ENCODE data around the gene TPRN. TPM values are rescaled to one million over a fixed set of nuclear protein-coding genes. Genes with fewer than 3 reads are reported as not detected.

Gene TPRN
- polyA plus RNA-seq, 1 experiment = 2.8 TPM

DNA sequence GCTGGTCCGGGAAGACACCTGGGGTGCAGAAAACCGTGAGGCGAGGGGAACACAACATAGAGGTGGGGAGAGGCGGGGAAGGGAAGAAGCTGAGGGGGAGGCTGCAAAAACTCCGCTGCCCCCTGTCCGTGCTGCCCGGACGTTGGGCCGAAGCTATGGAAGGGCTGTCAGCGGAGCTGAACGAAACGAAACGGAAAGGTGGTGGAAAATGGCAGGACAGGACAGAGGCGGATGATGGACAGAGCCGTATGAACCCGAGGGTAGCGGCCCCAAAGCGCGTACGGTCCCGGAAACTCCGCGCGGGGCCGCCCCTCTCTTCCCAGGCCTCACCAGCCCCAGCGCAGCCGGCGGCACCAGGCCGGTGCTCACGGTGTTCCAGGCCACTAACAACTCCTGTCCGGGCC lies 12.5 kb downstream of the TPRN start:
- ChIA-PET CTCF (interaction anchor here (2.0 to 3.7 kb wide), 2 partner anchors 13 to 49 kb away, joined by 6 to 17 read pairs; partner anchors contain the start of gene TPRN), POLR2A (interaction anchor here (1.2 to 3.2 kb wide), 8 partner anchors 13 to 124 kb away, joined by 3 to 38 read pairs (median 12); partner anchors contain the start of genes MAN1B1, NDOR1, RNF208 and TMEM203)
- no peaks in the 10 kb centered on the region; the same call in 1 of the 2 replicates for H3K9me3 ChIP-seq (ENCODE audit: control insufficient read depth, insufficient read depth, low read length)
- no peak for DNase-seq (ENCODE audit: low read depth, low spot score)
- TF ChIP-seq, protein P1, sequence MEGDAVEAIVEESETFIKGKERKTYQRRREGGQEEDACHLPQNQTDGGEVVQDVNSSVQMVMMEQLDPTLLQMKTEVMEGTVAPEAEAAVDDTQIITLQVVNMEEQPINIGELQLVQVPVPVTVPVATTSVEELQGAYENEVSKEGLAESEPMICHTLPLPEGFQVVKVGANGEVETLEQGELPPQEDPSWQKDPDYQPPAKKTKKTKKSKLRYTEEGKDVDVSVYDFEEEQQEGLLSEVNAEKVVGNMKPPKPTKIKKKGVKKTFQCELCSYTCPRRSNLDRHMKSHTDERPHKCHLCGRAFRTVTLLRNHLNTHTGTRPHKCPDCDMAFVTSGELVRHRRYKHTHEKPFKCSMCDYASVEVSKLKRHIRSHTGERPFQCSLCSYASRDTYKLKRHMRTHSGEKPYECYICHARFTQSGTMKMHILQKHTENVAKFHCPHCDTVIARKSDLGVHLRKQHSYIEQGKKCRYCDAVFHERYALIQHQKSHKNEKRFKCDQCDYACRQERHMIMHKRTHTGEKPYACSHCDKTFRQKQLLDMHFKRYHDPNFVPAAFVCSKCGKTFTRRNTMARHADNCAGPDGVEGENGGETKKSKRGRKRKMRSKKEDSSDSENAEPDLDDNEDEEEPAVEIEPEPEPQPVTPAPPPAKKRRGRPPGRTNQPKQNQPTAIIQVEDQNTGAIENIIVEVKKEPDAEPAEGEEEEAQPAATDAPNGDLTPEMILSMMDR (IDR thresholded peaks at IDR 0.05; ENCODE audit: low read depth, low read length) = no peak
- peak overlapping the region; percentile 52 for H3K27ac ChIP-seq (ENCODE audit: low read depth, low read length)
- peak overlapping the region; percentile 94 for H3K4me3 ChIP-seq (ENCODE audit: low read depth, low read length)
- H3K27me3 ChIP-seq (ENCODE audit: control insufficient read depth, insufficient read depth, low read length) = no peaks in the 10 kb centered on the region

GRCh38 chr9:137187386-137187785 lies 13.2 kb downstream of the TPRN start:
- no peak for DNase-seq (ENCODE audit: low read depth, low spot score)
- TF ChIP-seq, protein P1 (IDR thresholded peaks at IDR 0.05; ENCODE audit: low read depth, low read length) = no peak
- ChIA-PET POLR2A (interaction anchor here (3.2 kb wide), 1 partner anchor 13 kb away, joined by 38 read pairs; the partner anchor contains the start of gene TPRN), CTCF (interaction anchor here (3.7 kb wide), 1 partner anchor 49 kb away, joined by 17 read pairs; no protein-coding TSS in a partner anchor)
- Histone ChIP-seq H3K27ac (ENCODE audit: low read depth, low read length) (no peak overlapping the region), H3K27me3 (ENCODE audit: control insufficient read depth, insufficient read depth, low read length) (no peaks in the 10 kb centered on the region), H3K9me3 (ENCODE audit: control insufficient read depth, insufficient read depth, low read length) (no peaks in the 10 kb centered on the region; the same call in 1 of the 2 replicates), H3K4me3 (ENCODE audit: low read depth, low read length) (peak overlapping the region; percentile 94)

GRCh38 chr9:137186385-137186784 lies 14.2 kb downstream of the TPRN start:
- Histone ChIP-seq H3K4me3 (ENCODE audit: low read depth, low read length) (no peak overlapping the region), H3K27me3 (ENCODE audit: control insufficient read depth, insufficient read depth, low read length) (no peaks in the 10 kb centered on the region), H3K9me3 (ENCODE audit: control insufficient read depth, insufficient read depth, low read length) (no peaks in the 10 kb centered on the region; the same call in 1 of the 2 replicates), H3K27ac (ENCODE audit: low read depth, low read length) (no peak overlapping the region)
- ChIA-PET CTCF (interaction anchor here (3.7 kb wide), 1 partner anchor 50 kb away, joined by 17 read pairs; no protein-coding TSS in a partner anchor), POLR2A (no interaction called here)
- TF ChIP-seq, protein P1 (IDR thresholded peaks at IDR 0.05; ENCODE audit: low read depth, low read length) = no peak
- no peak for DNase-seq (ENCODE audit: low read depth, low spot score)

DNA sequence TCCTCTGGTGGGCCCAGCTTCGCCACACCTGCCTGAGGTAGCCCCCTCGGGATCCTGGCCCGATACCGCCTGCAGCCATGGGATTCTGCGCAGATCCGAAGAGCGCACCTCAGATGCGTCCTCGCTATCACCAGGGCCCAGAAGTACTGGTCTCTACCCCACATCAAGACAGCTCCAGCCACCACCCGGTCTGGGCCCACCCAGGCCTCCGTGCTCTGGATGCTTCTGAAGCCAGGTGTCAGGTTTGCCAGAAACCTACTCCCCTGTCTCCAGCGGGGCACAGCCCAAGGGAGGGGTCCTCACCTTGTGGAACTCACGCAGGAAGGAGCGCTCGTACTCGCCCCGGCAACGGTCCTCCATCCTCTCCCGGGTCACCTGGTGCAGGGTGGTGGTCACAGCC lies 14.6 kb downstream of the TPRN start:
- DNase-seq (ENCODE audit: low read depth, low spot score) = no peak
- CTCF ChIA-PET = no interaction called here
- no peaks in the 10 kb centered on the region; the same call in 1 of the 2 replicates for H3K9me3 ChIP-seq (ENCODE audit: control insufficient read depth, insufficient read depth, low read length)
- no peaks in the 10 kb centered on the region for H3K27me3 ChIP-seq (ENCODE audit: control insufficient read depth, insufficient read depth, low read length)
- POLR2A ChIA-PET = no interaction called here
- TF ChIP-seq, protein P1 (IDR thresholded peaks at IDR 0.05; ENCODE audit: low read depth, low read length) = no peak
- no peak overlapping the region for H3K27ac ChIP-seq (ENCODE audit: low read depth, low read length)
- no peak overlapping the region for H3K4me3 ChIP-seq (ENCODE audit: low read depth, low read length)

- Histone ChIP-seq H3K4me3 (ENCODE audit: low read depth, low read length) (no peak overlapping the region), H3K9me3 (ENCODE audit: control insufficient read depth, insufficient read depth, low read length) (no peaks in the 10 kb centered on the region; the same call in 1 of the 2 replicates), H3K27me3 (ENCODE audit: control insufficient read depth, insufficient read depth, low read length) (no peaks in the 10 kb centered on the region), H3K27ac (ENCODE audit: low read depth, low read length) (no peak overlapping the region)
- no peak for DNase-seq (ENCODE audit: low read depth, low spot score)
- TF ChIP-seq, protein P1 (IDR thresholded peaks at IDR 0.05; ENCODE audit: low read depth, low read length) = no peak
- ChIA-PET POLR2A (no interaction called here), CTCF (no interaction called here)
These were observed 15.5 kb downstream of the TPRN start for GRCh38 chr9:137184881-137185660.

Data from AG04450 (cell line).